H1 (cell line): ENCODE results near the gene SPOCK1. TPM values are rescaled to one million over a fixed set of nuclear protein-coding genes. Genes with fewer than 3 reads are reported as not detected.

ENCODE experiments used
- SUZ12 ChIP-seq: fragments of 200-600 bp; sonication (generic); IDR thresholded peaks from 2 replicates; pipeline ENCODE4 v1.6.1; 2012; ENCODE audit warnings: mild to moderate bottlenecking, inconsistent platforms, low read length, moderate library complexity, mixed read lengths
- polyA plus RNA-seq, 7 experiments: library from polyadenylated mRNA; depleted of rRNA in 3 of 7; stranded (reverse) in 5 of 7; unstranded in 2 of 7; fragments of >200 nt in 5 of 7; fragments of 200-250 nt in 2 of 7; gene quantifications; 1 replicate in 5 of 7; 2 replicates in 1 of 7; 4 replicates in 1 of 7; pipeline versions ENCODE4 v1.2.1 to v1.2.3, GENCODE V29; 2011 to 2013; ENCODE audit warnings: missing spikeins in 2 of 7, mixed read lengths in 2 of 7
- total RNA-seq: library from RNA; stranded (reverse); fragmentation: NEBNext Ultra II Directional; extraction: Animal tissue kit (Norgen Biotek cat#: 25700); gene quantifications from 2 replicates; pipeline ENCODE4 v1.2.1, GENCODE V29; 2021

SPOCK1 gene
- total and polyA plus RNA-seq, 2 of the 8 experiments (the other 6 are each of a cell fraction or from before 2014, with no cell fraction given) = 6.9 to 18.1 TPM

- TF ChIP-seq SUZ12 = no peak
Observed at GRCh38 chr5:137266186-137266585, 232.9 kb downstream of the SPOCK1 start (continued).
